ES-I3 (cell line): ENCODE measurements around the gene MACO1.

Experiments used
- H3K36me3 ChIP-seq: 2 replicates; pipeline ENCODE4 v1.6.1; 2013; ENCODE audit warnings: mild to moderate bottlenecking, low read length, control low read depth, moderate library complexity; ENCODE audit not compliant: insufficient read depth
- H3K4me1 ChIP-seq: 2 replicates; pipeline ENCODE4 v1.6.1; 2013; ENCODE audit warnings: mild to moderate bottlenecking, control low read depth, low read length; ENCODE audit not compliant: insufficient read depth
- H3K9ac ChIP-seq: 2 replicates; pipeline ENCODE4 v1.6.1; 2013; ENCODE audit warnings: low read depth, mild to moderate bottlenecking, low read length, moderate library complexity
- H3K9me3 ChIP-seq: 2 replicates; pipeline ENCODE4 v1.6.1; 2013; ENCODE audit warnings: mild to moderate bottlenecking, low read length, moderate library complexity; ENCODE audit not compliant: control insufficient read depth, insufficient read depth

MACO1 gene

DNA sequence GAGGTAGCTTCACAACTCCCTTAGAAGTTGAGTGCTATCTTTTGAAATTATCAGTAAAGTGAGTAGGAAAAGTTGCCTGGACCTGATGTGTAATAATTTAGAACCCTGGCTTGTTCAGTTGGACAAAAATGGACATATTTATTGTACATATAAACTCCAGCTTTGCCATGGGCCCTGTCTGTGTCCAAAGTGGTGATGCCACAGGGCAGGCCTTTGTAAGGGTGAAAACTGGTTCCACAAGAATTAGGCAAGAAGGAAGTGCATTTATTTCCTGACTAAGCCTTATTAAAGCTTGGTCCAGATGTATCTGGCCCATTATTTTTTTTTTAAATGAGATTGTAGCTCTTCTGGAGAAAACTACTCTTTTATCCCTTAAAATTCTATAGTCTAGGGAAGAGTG is 47.9 kb downstream of the MACO1 start:
- H3K9me3 ChIP-seq = no peaks in the 10 kb centered on the region
- no peaks in the 10 kb centered on the region for H3K36me3 ChIP-seq
- no peak overlapping the region for H3K9ac ChIP-seq
- H3K4me1 ChIP-seq = 0 out of 2 replicates have a peak, but pooled peaks cover 6% of the 10 kb centered on the region

GRCh38 chr1:25481625-25482024 is 50.9 kb downstream of the MACO1 start:
- Histone ChIP-seq H3K36me3 (no peaks in the 10 kb centered on the region), H3K4me1 (peaks cover 6% of the 10 kb centered on the region; the same call in 1 of the 2 replicates), H3K9me3 (no peaks in the 10 kb centered on the region), H3K9ac (no peak overlapping the region)

DNA sequence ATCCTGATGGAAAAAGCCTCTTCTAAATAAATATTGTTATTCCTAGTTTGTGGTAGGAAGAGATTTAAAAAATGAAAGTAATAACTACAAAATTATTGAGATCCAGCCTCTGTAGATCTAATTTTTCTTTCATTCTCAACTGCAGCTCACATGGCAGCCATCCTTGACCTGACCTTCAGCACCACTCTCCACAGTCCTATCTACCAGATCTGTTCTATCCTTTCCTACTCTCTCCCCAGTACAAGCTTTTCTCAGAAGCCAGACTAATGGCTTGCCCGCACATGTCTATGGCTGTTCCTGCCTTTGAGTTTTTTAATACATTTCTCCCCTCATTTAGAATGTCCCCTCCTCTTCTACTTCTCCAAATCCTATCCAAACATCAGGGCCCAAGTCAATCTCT is 51.5 kb downstream of the MACO1 start:
- no peaks in the 10 kb centered on the region for H3K9me3 ChIP-seq
- H3K4me1 ChIP-seq = peaks cover 6% of the 10 kb centered on the region; the same call in 1 of the 2 replicates
- H3K9ac ChIP-seq = no peak overlapping the region
- H3K36me3 ChIP-seq = no peaks in the 10 kb centered on the region

DNA sequence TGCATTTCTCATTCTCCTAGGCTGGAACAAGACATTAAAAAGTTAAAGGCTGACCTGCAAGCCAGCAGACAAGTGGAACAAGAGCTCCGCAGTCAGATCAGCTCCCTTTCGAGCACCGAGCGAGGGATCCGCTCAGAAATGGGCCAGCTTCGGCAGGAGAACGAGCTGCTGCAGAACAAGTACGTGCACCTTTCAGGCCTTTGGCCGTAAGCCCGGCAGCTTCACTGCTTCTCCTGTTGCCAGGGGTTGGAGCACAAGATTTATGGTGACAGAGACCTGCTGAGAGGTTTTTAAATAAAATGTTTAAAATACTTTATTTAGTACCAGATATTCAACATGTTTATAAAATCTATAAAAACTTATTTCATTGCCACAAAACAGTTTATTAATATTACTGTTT is 53.4 kb downstream of the MACO1 start:
- no peak overlapping the region for H3K9ac ChIP-seq
- H3K9me3 ChIP-seq = no peaks in the 10 kb centered on the region
- no peaks in the 10 kb centered on the region; the same call in 1 of the 2 replicates for H3K4me1 ChIP-seq
- no peaks in the 10 kb centered on the region for H3K36me3 ChIP-seq

- Histone ChIP-seq H3K4me1 (no peaks in the 10 kb centered on the region; the same call in 1 of the 2 replicates), H3K9me3 (no peaks in the 10 kb centered on the region), H3K36me3 (no peaks in the 10 kb centered on the region), H3K9ac (no peak overlapping the region)
Observed at GRCh38 chr1:25484533-25484932, 53.8 kb downstream of the MACO1 start.

DNA sequence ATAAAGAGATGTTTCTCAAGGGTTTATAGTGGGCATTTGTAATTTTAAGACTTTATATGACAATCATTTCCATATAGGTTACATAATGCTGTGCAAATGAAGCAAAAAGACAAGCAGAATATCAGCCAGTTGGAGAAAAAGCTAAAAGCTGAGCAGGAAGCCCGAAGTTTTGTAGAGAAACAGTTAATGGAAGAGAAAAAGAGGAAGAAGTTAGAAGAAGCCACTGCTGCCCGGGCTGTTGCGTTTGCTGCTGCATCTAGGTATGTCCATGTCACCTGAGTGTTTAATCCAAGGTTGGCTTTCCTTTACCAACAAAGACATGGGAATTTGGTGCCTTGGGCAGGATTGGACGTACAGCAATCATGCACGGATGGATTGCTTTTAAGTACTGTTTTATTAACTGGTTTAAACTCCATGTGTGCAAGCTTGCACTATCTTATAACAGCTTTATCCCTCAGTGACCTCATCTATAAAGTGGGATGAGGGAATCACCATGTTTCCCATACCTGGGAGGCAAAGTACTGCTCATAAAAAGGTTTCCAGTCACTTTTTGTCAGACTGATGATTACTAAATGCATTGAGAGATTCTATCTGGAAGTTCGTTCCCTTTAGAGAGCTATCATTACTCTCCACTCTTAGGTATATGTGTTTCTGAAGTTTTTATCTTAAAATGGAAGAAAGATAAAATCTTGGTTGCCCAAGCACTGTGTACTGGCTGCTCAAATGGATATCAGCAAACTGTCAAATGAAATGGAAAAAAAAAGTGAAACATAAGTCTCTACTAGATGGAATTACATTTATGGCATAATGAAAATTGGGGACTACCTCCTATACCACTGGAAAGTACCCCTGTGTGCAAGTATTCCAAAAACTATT is 55.1 kb downstream of the MACO1 start:
- Histone ChIP-seq H3K9ac (no peak overlapping the region), H3K36me3 (no peaks in the 10 kb centered on the region), H3K4me1 (no peaks in the 10 kb centered on the region; the same call in 1 of the 2 replicates), H3K9me3 (no peaks in the 10 kb centered on the region)

GRCh38 chr1:25486602-25487001 is 55.9 kb downstream of the MACO1 start:
- H3K9me3 ChIP-seq = no peaks in the 10 kb centered on the region
- no peaks in the 10 kb centered on the region for H3K36me3 ChIP-seq
- no peak overlapping the region for H3K9ac ChIP-seq
- no peaks in the 10 kb centered on the region; the same call in 1 of the 2 replicates for H3K4me1 ChIP-seq

GRCh38 chr1:25487628-25488027 is 56.9 kb downstream of the MACO1 start:
- Histone ChIP-seq H3K36me3 (no peaks in the 10 kb centered on the region), H3K9me3 (no peaks in the 10 kb centered on the region), H3K4me1 (peaks cover 5% of the 10 kb centered on the region; the same call in 1 of the 2 replicates), H3K9ac (no peak overlapping the region)

DNA sequence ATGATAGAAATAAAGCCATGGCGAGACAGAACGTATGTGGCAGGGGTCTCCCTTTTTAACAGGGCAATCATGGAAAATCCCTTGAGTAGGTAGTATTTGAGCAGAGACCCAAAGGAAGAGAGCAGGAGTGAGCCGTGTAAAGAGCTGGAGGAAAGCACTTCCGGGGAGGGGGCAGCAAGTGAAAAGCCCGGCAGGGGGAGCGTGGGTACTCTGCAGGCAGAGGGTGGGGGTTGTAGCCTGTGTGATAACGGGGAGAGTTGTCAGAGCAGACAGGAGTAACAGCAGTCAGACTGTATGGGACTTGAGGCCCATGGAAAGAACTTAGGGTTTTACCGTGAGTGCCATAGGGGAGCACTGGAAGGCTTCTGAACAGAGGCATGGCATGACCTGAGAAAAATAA is 61.6 kb downstream of the MACO1 start:
- Histone ChIP-seq H3K9me3 (no peaks in the 10 kb centered on the region), H3K9ac (no peak overlapping the region), H3K4me1 (peaks cover 5% of the 10 kb centered on the region; the same call in 1 of the 2 replicates), H3K36me3 (peaks cover 5% of the 10 kb centered on the region)

DNA sequence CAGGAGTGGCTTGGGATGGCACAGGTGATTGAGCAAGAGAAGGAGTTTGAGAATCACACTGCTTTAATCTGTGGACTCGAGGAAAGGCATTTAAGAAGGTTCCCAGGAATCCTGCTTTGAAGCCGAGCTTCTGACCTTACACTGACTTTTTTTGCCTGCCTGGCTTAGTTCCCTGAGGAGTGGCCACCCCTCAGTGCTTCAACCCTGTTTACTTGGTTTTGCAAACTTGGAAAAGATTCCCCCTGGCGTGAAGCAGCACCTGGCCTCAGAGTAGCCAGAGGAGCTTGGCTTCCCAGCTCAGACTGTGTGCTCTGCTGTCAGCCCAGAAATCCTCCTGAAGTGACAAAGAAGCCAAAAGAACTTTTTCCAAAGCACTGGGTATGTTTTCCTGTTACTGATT is 64.3 kb downstream of the MACO1 start:
- Histone ChIP-seq H3K36me3 (peaks cover 5% of the 10 kb centered on the region), H3K4me1 (peaks cover 5% of the 10 kb centered on the region; the same call in 1 of the 2 replicates), H3K9me3 (no peaks in the 10 kb centered on the region), H3K9ac (no peak overlapping the region)

DNA sequence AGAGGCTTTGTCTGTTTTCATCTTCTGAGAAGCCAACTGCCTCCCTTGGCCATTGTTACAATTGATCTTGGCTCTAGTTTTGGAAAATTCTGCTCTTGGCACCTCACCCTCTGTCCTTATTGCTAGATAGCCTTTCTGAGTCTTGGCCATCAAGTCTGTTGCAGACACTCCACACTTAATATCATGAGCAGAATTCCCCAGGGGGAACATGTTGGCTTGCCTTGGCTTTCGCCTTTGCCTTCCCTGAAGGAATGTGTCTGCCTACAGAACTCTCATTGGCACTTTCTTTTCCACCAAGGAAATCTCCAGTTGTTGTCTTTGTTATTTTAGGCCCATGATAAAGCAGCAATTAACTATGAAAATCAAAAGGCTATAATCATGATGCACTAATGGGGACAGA is 70.0 kb downstream of the MACO1 start:
- Histone ChIP-seq H3K36me3 (peaks cover 5% of the 10 kb centered on the region; the same call in 1 of the 2 replicates), H3K9me3 (no peaks in the 10 kb centered on the region), H3K4me1 (peaks cover 18% of the 10 kb centered on the region), H3K9ac (no peak overlapping the region)

DNA sequence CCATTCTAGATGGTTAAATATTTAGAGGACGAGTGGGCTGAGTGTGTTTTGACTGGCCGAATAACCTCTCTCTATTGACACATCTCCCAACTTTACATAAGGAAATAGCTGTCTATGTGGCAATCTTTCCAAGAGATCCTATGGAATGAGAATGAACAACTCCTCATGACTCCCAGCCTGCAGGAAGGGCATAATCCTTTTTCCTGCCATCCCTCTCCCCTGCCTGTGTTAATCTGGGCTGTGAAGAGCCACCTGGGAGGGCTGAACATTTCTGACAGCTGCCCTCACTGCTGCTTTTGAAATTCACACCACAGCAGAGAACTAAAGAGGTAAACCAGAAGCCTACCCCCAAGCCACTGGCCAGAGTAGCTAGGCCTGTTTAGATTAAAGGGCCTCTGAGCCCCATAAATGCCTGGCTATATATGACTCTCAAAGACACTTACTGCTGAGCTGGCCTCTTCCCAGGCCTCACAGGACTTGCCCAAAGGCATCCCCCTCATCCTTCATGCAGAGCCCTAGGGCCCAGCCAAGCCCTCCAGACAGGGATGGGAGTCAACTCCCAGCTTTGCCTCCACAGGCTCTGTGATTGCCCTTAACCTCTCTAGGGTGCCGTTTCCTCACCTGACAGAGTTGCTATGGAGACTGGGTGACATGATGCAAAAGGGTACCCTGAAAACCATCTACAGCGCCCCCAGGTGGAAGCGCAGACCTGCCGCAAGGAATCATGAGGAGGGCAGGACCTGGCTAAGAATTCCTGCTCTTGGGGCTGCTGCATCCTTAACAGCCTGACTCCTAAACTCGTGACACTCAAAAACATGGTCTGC is 70.8 kb downstream of the MACO1 start:
- Histone ChIP-seq H3K9me3 (no peaks in the 10 kb centered on the region), H3K9ac (no peak overlapping the region), H3K36me3 (peaks cover 4% of the 10 kb centered on the region; the same call in 1 of the 2 replicates), H3K4me1 (peaks cover 24% of the 10 kb centered on the region)

DNA sequence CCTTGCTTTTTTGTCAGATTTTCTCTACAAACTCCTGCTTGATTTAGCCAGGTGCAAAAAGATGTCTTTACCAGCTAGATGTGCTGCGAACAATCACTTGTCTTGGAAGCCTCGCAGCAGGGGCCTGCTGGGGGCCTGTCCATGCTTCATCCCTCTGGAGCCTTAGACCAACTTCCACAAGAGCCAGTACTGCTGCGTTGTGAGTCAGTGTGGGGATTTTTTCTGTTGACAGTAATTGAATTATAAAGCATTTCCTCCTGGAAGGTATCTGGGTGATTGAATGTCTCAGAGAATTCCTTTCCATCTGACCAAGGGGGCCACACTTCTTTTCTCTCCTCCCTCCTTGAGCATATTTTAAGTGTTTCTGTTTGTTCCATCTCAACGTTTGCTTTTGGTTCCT is 72.3 kb downstream of the MACO1 start:
- peaks cover 24% of the 10 kb centered on the region for H3K4me1 ChIP-seq
- H3K9me3 ChIP-seq = no peaks in the 10 kb centered on the region
- H3K9ac ChIP-seq = no peak overlapping the region
- no peaks in the 10 kb centered on the region for H3K36me3 ChIP-seq

DNA sequence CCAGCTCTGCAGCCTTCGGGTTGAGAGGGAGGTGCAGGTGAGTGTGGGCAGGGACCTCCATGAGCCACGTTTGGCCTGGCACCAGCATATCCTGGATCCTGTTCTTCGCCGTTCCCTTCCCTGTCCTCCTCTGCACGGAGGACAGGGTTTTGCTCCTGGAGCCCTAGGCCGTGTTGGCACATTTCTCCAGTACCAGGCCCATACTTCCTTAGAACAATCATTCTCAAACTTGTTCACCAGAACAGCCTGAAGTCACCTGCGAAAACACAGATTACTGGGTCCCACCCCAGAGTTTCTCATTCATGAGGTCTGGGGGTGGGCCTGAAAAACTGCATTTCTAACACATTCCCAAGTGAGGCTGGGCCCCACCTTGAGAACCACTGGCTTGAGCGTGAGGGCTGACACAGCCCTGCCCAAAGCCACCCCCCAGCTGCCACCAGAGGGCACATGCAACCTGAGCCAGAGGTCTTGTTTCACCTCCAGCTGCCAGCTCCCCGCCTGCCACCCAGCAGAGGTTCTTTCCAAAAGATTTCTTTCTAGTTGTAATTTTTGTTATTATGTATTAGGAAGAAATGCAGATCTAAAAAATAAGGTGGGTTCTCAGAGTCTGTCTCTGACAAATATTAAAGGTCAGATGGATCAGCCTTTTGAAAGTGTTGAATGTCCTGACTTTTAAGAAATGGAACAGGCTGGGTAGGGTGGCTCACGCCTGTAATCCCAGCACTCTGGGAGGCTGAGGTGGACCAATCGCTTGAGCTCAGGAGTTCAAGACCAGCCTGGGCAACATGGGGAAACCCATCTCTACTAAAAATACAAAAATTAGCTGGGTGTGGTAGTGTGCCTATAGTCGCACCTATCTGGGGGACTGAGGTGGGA is 73.1 kb downstream of the MACO1 start:
- Histone ChIP-seq H3K9me3 (no peaks in the 10 kb centered on the region), H3K36me3 (no peaks in the 10 kb centered on the region), H3K9ac (peak overlapping the region; percentile 16; the same call in 1 of the 2 replicates), H3K4me1 (peaks cover 24% of the 10 kb centered on the region)
